Neuron (in vitro differentiated cells): ENCODE measurements around the gene FREY1.
A peak's percentile ranks its signal among the peaks of the same experiment; 100 is the strongest.
"Not testable (repeated sequence)": the region's sequence is repeated elsewhere in the genome, so short reads cannot be mapped to it uniquely, and the experiment has no call there.

Experiments used
- H2AFZ ChIP-seq: one replicate; pipeline ENCODE4 v1.6.1; 2013; ENCODE audit warnings: low read depth, mild to moderate bottlenecking, inconsistent platforms, low read length, moderate library complexity
- H3K27me3 ChIP-seq: one replicate; pipeline ENCODE4 v1.6.1; 2013; ENCODE audit warnings: low read length; ENCODE audit not compliant: insufficient read depth
- H3K36me3 ChIP-seq: one replicate; pipeline ENCODE4 v1.6.1; 2013; ENCODE audit warnings: low read length; ENCODE audit not compliant: insufficient read depth
- H3K4me1 ChIP-seq: one replicate; pipeline ENCODE4 v1.6.1; 2013; ENCODE audit warnings: low read length; ENCODE audit not compliant: insufficient read depth
- H3K4me3 ChIP-seq: 2 replicates; pipeline ENCODE4 v1.5.1; 2013; ENCODE audit warnings: mild to moderate bottlenecking, low read length, moderate library complexity
- H3K9me3 ChIP-seq: one replicate; pipeline ENCODE4 v1.6.1; 2013; ENCODE audit warnings: low read length

Gene FREY1

DNA sequence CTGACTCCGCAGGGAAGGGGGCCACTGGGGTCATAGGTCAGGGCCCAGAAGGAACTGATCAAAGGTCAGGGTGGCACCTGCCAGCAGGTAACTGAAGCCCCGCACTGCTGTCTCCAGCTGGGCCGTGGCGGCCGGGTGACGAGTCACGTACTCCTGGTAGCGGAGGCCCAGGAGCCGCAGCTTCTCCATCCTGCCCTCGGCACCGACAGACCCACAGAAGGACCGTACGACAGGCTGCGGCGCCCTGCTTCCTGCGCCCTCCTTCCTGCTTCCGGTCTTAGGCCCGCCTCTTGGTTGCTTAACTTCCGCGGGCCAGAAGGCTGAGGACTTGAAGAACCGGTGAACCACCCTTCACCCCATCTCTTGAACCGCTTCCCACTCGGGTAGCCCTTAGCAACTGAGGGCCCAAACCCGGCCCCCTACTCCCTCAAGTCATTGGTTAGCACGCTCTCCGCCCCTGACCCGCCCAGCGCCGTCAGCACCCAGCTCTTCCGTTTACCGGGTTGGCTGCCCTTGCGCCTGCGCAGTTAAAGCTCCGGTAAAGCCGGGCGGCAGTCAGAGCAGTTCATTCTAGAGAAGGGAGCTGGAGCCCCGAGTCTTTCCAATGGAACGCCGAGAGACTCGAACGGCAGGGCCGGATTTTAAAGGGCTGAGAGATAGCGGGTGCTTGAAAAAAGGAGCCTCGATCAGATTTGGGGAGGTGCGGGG lies 10.7 kb upstream of the FREY1 start, which contains the start of gene PEX16:
Gene PEX16 (minus strand): TSS at position 255 of the 708 bp plus-strand sequence. CDS start 66 bp downstream, at position 189.
- Histone ChIP-seq H3K27me3 (peaks cover 27% of the 10 kb centered on the region), H2AFZ (peak within 1 kb of the TSS; percentile 80), H3K4me1 (peaks cover 19% of the 10 kb centered on the region), H3K4me3 (peak within 1 kb of the TSS; percentile 99), H3K36me3 (peaks cover 22% of the 10 kb centered on the region), H3K9me3 (no peaks in the 10 kb centered on the region)

DNA sequence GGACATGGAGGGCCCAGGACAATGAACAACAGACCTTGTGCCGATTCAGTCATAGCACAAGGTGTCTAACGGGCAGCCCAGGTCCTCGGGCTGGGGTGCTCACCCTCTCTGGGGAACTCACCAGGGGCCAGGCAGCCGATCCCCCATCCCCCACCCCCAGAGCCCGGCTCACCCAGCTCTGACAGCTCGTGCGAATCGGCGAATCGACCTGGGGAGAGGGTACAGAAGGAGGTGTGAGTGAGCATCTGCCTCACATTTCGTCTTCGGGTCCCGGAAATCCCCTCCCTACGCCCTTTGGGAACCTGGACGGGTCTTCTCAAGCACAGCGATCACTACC lies 10.2 kb upstream of the FREY1 start:
- Histone ChIP-seq H2AFZ (peak overlapping the region; percentile 80), H3K36me3 (peaks cover 22% of the 10 kb centered on the region), H3K4me3 (peak overlapping the region; percentile 99), H3K9me3 (no peaks in the 10 kb centered on the region), H3K27me3 (peaks cover 22% of the 10 kb centered on the region), H3K4me1 (peaks cover 18% of the 10 kb centered on the region)

DNA sequence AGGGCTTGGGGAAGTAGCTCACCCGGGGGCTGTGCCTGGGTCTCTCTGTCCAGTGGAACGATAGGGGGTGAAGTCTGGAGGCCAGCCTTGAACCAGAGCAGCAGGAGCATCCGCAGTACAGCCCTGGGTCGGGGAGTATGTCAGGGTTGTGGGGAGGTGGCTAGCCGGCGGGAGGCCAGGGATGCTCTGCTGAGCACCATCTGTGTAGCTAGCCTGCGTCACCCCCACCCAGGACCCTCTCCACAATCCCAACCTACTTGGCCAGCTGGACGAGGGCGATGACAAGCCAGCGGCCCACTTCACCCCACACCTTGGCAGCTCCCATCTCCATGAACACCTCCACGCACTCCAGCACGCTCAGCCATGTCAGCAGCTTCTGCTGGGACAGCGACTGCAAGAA lies 8.4 kb upstream of the FREY1 start:
- peaks cover 10% of the 10 kb centered on the region for H3K4me1 ChIP-seq
- peaks cover 4% of the 10 kb centered on the region for H3K27me3 ChIP-seq
- H3K4me3 ChIP-seq: no peak overlapping the region
- H3K36me3 ChIP-seq: peaks cover 29% of the 10 kb centered on the region
- H2AFZ ChIP-seq: no peak overlapping the region
- H3K9me3 ChIP-seq: no peaks in the 10 kb centered on the region

DNA sequence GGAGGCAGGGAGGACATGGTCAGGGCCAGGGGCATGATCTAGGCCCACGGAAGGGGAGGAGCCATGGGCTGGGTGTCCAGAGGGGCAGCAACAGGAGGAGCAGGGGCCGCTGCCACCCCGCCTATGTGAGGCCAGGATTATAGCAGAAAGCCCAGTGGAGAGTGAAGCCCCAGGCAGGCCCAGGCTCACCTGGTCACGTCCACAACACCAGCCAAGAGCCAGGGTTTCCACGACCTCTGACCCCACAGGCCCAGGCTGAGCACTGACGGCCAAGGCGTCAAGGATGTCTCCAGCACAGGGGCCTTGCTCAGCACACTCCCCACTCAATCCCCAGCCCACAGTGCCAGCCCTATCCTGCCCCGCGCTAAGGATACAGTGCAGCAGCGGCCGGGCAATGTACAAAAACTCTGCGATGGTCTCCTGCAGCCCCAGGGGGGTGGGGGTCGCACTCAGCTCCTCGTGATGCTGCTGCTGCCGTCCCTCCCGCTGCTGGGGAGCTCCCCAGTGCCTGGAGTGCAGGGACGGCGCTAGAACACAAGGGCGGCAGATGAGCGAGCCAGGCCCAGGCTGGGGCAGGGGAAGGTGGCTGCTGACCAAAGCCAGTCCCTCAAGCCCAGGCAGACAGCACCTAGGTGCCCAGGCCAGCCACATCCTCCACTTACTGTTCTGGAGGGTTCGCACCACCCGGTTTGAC lies 7.0 kb upstream of the FREY1 start:
- Histone ChIP-seq H3K36me3 (peaks cover 38% of the 10 kb centered on the region), H3K4me3 (no peak overlapping the region), H2AFZ (no peak overlapping the region), H3K9me3 (no peaks in the 10 kb centered on the region), H3K4me1 (peaks cover 10% of the 10 kb centered on the region), H3K27me3 (no peaks in the 10 kb centered on the region)

DNA sequence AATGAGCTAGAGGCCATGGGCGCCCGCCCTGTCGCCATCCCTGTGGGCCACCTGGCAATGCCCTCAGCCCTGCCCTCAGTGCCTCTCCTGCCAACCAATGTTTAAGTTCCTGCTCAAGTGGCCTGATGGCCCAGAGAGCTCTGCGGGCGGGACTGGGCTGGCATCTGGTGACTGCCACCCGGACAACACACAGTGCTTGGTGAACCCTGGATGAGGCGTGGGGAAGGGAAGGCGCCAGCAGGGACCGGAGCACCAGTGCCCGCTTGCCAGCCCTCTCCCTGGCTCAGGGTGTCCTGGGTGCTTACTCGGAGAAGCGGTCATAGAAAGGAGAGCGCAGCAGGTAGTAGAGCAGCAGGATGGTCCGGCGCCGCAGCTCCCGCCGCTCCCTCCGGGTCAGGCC lies 6.4 kb upstream of the FREY1 start:
- no peak overlapping the region for H3K4me3 ChIP-seq
- H2AFZ ChIP-seq: no peak overlapping the region
- no peaks in the 10 kb centered on the region for H3K9me3 ChIP-seq
- peaks cover 6% of the 10 kb centered on the region for H3K4me1 ChIP-seq
- H3K27me3 ChIP-seq: no peaks in the 10 kb centered on the region
- peaks cover 38% of the 10 kb centered on the region for H3K36me3 ChIP-seq

DNA sequence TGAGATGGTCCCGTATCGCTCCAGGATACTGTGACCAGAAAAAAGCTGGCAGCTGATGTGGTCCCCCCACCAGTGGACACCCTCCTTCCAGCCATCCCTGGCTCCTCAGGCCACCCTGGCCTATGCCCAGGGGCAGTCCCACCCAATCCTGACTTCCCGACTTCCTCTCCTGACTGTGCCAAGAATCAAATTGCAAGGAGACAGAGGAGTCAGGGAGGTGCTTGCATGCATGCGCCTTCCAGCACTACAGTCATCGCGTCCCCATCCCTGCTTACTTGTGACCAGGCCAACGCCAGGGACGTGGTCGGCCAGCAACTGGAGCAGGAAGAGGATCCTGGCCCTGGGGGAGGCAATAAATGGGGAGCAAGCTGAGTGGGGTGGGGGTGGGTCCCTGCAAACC lies 3.6 kb upstream of the FREY1 start:
- Histone ChIP-seq H3K4me3 (no peak overlapping the region), H3K27me3 (no peaks in the 10 kb centered on the region), H3K36me3 (peaks cover 35% of the 10 kb centered on the region), H3K4me1 (no peaks in the 10 kb centered on the region), H3K9me3 (no peaks in the 10 kb centered on the region), H2AFZ (no peak overlapping the region)

DNA sequence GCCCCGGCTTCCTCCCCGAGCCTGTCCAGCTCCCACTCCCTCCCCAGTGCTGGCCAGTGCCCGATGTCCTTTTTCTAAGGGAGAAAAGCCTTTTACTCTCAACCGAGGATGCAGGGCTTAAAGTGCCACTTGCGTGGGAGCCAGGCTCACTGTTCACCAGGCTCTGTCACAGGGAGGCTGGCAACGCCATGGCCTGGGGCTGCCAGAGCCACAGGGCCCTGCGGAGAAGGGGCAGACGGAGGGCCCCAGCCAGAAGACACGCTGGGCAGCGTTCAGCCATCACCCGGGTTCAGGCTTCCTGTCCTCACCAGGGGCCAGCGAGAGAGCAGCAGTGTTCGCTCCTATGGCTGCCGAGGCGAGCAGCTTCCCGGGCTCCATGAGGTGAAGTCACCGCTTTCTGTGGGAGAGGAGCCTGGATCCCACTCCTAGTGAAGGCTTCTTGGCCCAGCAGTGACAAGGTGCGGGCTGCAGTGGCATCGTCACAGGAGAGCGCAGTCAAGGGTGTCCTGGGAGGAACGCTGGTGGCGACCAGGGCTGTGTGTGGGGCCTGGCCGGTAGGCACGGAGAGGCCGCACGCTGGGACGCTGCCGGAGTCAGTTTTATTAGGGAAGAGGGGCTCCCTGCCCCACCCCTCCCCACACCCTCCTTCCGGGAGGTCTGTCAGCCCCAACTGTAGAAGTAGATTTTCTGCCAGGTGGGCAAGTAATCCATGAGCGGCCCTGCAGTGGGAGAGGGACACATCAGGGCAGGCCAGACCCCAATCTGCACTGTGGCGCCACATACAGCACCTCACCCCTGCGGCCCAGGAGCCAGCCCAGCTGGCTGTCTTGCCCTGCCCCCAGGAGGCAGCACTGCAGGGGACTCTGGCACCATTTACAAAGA lies 2.8 kb upstream of the FREY1 start:
- Histone ChIP-seq H3K4me1 (no peaks in the 10 kb centered on the region), H3K4me3 (no peak overlapping the region), H2AFZ (no peak overlapping the region), H3K9me3 (no peaks in the 10 kb centered on the region), H3K36me3 (peaks cover 34% of the 10 kb centered on the region), H3K27me3 (no peaks in the 10 kb centered on the region)

DNA sequence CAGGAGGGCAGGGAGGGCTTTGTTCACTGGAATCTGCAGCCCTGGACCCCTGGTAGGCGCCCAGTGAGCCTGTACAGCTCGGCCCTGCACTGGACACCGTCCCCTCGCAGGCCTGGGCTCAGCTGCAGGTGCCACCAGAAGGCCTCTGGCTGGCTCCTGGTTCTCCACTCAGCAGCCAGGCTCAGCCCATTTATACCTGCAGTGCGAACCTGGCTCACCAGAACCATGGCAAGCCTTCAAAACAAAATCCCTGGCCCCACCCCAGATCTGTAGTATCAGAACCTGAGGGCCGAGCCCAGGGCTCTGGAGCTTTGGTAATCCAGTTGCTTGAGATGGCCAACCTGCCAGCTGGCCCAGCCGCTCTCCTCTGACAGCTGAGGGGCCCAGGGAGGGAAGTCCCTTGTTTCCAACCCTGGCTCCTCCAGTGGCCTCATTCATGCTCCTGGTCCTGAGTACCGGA lies 870 bp upstream of the FREY1 start:
- H2AFZ ChIP-seq: no peak overlapping the region
- peaks cover 37% of the 10 kb centered on the region for H3K36me3 ChIP-seq
- no peaks in the 10 kb centered on the region for H3K4me1 ChIP-seq
- no peak overlapping the region for H3K4me3 ChIP-seq
- H3K27me3 ChIP-seq: no peaks in the 10 kb centered on the region
- no peaks in the 10 kb centered on the region for H3K9me3 ChIP-seq

DNA sequence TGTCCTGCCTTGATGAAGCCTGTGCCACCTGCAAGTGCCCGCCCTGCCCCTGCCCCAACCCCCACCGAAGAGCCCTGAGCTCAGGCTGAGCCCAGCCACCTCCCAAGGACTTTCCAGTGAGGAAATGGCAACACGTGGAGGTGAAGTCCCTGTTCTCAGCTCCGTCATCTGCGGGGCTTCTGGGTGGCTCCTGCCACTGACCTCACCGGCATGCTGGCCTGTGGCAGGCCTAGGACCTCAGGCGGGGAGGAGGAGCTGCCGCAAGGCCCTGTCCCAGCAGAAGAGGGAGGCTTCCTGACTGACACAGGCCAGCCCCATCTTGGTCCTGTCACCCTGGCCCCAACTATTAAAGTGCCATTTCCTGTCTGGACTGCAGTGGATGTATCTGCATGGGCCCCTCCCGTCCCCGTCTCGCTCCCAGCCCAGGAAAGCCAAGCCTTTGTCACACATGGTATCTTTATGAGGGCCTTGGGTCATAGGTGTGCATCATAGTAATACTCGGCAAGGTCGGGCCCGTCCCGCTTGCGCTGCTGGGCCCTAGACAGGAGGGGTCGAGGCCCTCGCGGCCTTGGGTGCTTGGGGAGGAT lies 882 bp downstream of the FREY1 start:
- Histone ChIP-seq H3K4me1 (peaks cover 7% of the 10 kb centered on the region), H3K9me3 (no peaks in the 10 kb centered on the region), H3K4me3 (no peak overlapping the region), H3K36me3 (peaks cover 39% of the 10 kb centered on the region), H3K27me3 (no peaks in the 10 kb centered on the region), H2AFZ (no peak overlapping the region)

DNA sequence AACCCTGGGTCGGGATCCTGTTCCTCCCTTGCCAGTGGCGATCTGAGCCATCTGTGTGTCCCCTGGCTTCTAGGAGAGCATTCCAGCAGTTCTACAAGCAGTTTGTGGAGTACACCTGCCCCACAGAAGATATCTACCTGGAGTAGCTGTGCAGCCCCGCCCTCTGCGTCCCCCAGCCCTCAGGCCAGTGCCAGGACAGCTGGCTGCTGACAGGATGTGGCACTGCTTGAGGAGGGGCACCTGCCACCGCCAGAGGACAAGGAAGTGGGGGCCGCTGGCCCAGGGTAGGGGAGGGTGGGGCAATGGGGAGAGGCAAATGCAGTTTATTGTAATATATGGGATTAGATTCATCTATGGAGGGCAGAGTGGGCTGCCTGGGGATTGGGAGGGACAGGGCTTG lies 1.5 kb downstream of the FREY1 start:
- H3K4me1 ChIP-seq: peaks cover 13% of the 10 kb centered on the region
- H3K4me3 ChIP-seq, H2AFZ ChIP-seq, H3K27me3 ChIP-seq, H3K9me3 ChIP-seq: not testable (repeated sequence)
- peaks cover 33% of the 10 kb centered on the region for H3K36me3 ChIP-seq

DNA sequence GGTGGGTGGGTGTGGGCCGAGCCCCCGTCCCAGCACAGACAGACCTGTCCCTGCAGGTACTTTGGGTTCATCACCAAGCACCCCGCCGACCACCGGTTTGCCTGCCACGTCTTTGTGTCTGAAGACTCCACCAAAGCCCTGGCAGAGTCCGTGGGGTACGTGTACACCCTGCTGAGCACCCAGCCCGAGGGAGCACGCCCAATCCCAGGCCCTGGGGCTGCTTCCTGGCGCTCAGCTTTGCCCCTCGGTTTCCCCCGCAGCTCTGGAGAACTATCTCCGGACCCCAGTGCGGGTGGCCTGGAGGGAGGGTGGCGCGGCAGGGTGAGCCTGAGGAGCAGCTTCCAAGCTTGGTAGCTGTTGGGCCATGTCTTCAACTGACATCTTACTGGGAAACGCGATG lies 2.0 kb downstream of the FREY1 start:
- peaks cover 16% of the 10 kb centered on the region for H3K4me1 ChIP-seq
- H3K27me3 ChIP-seq: no peaks in the 10 kb centered on the region
- no peaks in the 10 kb centered on the region for H3K9me3 ChIP-seq
- H3K4me3 ChIP-seq: no peak overlapping the region
- peaks cover 29% of the 10 kb centered on the region for H3K36me3 ChIP-seq
- H2AFZ ChIP-seq: no peak overlapping the region

DNA sequence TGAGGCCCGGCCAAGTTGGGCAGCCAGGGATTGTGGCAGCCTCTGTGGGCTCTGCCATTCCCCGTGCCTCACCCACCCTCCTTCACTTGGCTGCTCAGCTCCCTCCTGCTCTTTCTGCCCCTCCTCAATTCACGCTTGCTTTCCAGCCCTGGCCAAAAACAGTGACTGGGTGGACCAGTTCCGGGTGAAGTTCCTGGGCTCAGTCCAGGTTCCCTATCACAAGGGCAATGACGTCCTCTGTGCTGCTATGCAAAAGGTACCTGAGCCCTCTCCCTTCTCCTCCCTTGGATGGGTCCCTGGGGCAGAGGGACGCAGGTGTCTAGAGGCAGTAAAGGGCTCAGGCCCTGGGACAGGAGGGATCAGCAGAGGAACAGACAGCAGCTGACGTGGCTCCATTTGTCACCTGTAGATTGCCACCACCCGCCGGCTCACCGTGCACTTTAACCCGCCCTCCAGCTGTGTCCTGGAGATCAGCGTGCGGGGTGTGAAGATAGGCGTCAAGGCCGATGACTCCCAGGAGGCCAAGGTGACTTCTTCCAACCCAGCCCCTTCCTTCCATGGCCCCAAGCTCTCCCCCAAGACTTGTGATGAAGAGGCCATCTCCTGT lies 2.7 kb downstream of the FREY1 start:
- no peak overlapping the region for H2AFZ ChIP-seq
- H3K4me1 ChIP-seq: peaks cover 16% of the 10 kb centered on the region
- no peak overlapping the region for H3K4me3 ChIP-seq
- no peaks in the 10 kb centered on the region for H3K27me3 ChIP-seq
- peaks cover 23% of the 10 kb centered on the region for H3K36me3 ChIP-seq
- no peaks in the 10 kb centered on the region for H3K9me3 ChIP-seq
